HepG2 (cell line): ENCODE results near the gene XPC.

Source experiments
- CBX5 ChIP-seq: sonication (generic); formaldehyde crosslinking; IDR thresholded peaks from 2 replicates; pipeline ENCODE4 v1.4.0; 2020; ENCODE audit warnings: missing genetic modification reagents, borderline replicate concordance
- CEBPB ChIP-seq: IDR thresholded peaks from 2 replicates; pipeline ENCODE4 v1.6.1; 2011; ENCODE audit warnings: low read depth, low read length, improper control_type of control experiment, borderline replicate concordance
- HNRNPLL ChIP-seq: fragments of 200-400 bp; formaldehyde crosslinking; IDR thresholded peaks from 2 replicates; pipeline ENCODE4 v1.6.1; 2017; ENCODE audit warnings: mild to moderate bottlenecking, low read depth, low read length; ENCODE audit not compliant: poor library complexity, severe bottlenecking
- POLR2A ChIP-seq, 2 experiments: IDR thresholded peaks; 2 replicates each; pipeline ENCODE4 v1.6.1; 2011; ENCODE audit warnings: low read depth in 2 of 2, low read length in 2 of 2, mild to moderate bottlenecking in 1 of 2, moderate library complexity in 1 of 2; ENCODE audit not compliant: insufficient read depth in 1 of 2
- RFX1 ChIP-seq: fragments of 450-650 bp; IDR thresholded peaks from 2 replicates; pipeline ENCODE4 v1.6.1; 2017
- USF2 ChIP-seq, 2 experiments: sonication (generic) in 1 of 2; formaldehyde crosslinking in 1 of 2; IDR thresholded peaks; 2 replicates each; pipeline versions ENCODE4 v1.5.1 to v1.6.1; 2011 to 2020; ENCODE audit warnings: borderline replicate concordance in 1 of 2, low read depth in 1 of 2, low read length in 1 of 2, mild to moderate bottlenecking in 1 of 2, missing genetic modification reagents in 1 of 2, moderate library complexity in 1 of 2
- ZBTB26 ChIP-seq: IDR thresholded peaks from 2 replicates; pipeline ENCODE4 v1.6.1; 2016; ENCODE audit warnings: missing compliant biosample characterization, missing genetic modification reagents, borderline replicate concordance
- ZMYM3 ChIP-seq: sonication (generic); formaldehyde crosslinking; IDR thresholded peaks from 2 replicates; pipeline ENCODE4 v1.5.1; 2020; ENCODE audit warnings: mild to moderate bottlenecking, missing genetic modification reagents
- ZNF672 ChIP-seq: sonication (generic); formaldehyde crosslinking; IDR thresholded peaks from 2 replicates; pipeline ENCODE4 v1.8.1; 2022; ENCODE audit warnings: missing genetic modification reagents
- ZNF891 ChIP-seq: sonication (generic); formaldehyde crosslinking; IDR thresholded peaks from 2 replicates; pipeline ENCODE4 v1.5.0; 2020; ENCODE audit warnings: mild to moderate bottlenecking, missing genetic modification reagents
- TF ChIP-seq, protein P1 (sequence below): IDR thresholded peaks from 2 replicates; pipeline ENCODE4 v1.4.0; 2020; ENCODE audit warnings: mild to moderate bottlenecking, missing genetic modification reagents
- TF ChIP-seq, protein P2 (sequence below): sonication (generic); formaldehyde crosslinking; IDR thresholded peaks from 2 replicates; pipeline ENCODE4 v1.8.1; 2023; ENCODE audit warnings: mild to moderate bottlenecking, missing genetic modification reagents, borderline replicate concordance

- TF ChIP-seq, protein P1, sequence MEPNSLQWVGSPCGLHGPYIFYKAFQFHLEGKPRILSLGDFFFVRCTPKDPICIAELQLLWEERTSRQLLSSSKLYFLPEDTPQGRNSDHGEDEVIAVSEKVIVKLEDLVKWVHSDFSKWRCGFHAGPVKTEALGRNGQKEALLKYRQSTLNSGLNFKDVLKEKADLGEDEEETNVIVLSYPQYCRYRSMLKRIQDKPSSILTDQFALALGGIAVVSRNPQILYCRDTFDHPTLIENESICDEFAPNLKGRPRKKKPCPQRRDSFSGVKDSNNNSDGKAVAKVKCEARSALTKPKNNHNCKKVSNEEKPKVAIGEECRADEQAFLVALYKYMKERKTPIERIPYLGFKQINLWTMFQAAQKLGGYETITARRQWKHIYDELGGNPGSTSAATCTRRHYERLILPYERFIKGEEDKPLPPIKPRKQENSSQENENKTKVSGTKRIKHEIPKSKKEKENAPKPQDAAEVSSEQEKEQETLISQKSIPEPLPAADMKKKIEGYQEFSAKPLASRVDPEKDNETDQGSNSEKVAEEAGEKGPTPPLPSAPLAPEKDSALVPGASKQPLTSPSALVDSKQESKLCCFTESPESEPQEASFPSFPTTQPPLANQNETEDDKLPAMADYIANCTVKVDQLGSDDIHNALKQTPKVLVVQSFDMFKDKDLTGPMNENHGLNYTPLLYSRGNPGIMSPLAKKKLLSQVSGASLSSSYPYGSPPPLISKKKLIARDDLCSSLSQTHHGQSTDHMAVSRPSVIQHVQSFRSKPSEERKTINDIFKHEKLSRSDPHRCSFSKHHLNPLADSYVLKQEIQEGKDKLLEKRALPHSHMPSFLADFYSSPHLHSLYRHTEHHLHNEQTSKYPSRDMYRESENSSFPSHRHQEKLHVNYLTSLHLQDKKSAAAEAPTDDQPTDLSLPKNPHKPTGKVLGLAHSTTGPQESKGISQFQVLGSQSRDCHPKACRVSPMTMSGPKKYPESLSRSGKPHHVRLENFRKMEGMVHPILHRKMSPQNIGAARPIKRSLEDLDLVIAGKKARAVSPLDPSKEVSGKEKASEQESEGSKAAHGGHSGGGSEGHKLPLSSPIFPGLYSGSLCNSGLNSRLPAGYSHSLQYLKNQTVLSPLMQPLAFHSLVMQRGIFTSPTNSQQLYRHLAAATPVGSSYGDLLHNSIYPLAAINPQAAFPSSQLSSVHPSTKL (CRISPR knock-in tag): no peak
- TF ChIP-seq, protein P2, sequence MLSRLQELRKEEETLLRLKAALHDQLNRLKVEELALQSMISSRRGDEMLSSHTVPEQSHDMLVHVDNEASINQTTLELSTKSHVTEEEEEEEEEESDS: no peak
- no peak for TF ChIP-seq CEBPB
- no peak for TF ChIP-seq RFX1
- TF ChIP-seq USF2 (IDR thresholded peaks at IDR 0.05; ENCODE audit: low read depth, low read length): no peak
- TF ChIP-seq USF2 (CRISPR knock-in tag; IDR thresholded peaks at IDR 0.05; ENCODE audit: borderline replicate concordance): no peak
- no peak for TF ChIP-seq POLR2A (IDR thresholded peaks at IDR 0.05; ENCODE audit: insufficient read depth in 1 of 2, low read depth in 2 of 2, low read length in 2 of 2)
- no peak for TF ChIP-seq ZNF891 (CRISPR knock-in tag)
- no peak for TF ChIP-seq ZNF672 (CRISPR knock-in tag)
- TF ChIP-seq CBX5: no peak
- TF ChIP-seq ZBTB26: no peak
- no peak for TF ChIP-seq ZMYM3 (CRISPR knock-in tag)
- no peak for TF ChIP-seq HNRNPLL
These were observed 41.0 kb downstream of the XPC start for GRCh38 chr3:14137445-14137844.
